Parathyroid adenoma (tissue), 2 donors: ENCODE data around the gene SBF2.
A peak's percentile ranks its signal among the peaks of the same experiment; 100 is the strongest.

ENCODE experiments used
- H2AFZ ChIP-seq: fragments of 300-600 bp; sonication (generic); one replicate; pipeline ENCODE4 v1.7.0; 2017; ENCODE audit warnings: antibody characterized with exemption, mild to moderate bottlenecking
- H3K27ac ChIP-seq: fragments of 300-600 bp; sonication (generic); one replicate; pipeline ENCODE4 v1.7.0; 2017
- H3K27me3 ChIP-seq: fragments of 300-600 bp; sonication (generic); one replicate; pipeline ENCODE4 v1.7.0; 2017; ENCODE audit warnings: low read length; ENCODE audit not compliant: control insufficient read depth, insufficient read depth
- H3K36me3 ChIP-seq: fragments of 300-600 bp; sonication (generic); one replicate; pipeline ENCODE4 v1.7.0; 2017; ENCODE audit warnings: low read length; ENCODE audit not compliant: control insufficient read depth, insufficient read depth
- H3K4me1 ChIP-seq: fragments of 300-600 bp; sonication (generic); one replicate; pipeline ENCODE4 v1.7.0; 2017; ENCODE audit warnings: control low read depth
- H3K4me2 ChIP-seq: fragments of 300-600 bp; sonication (generic); one replicate; pipeline ENCODE4 v1.7.0; 2017; ENCODE audit warnings: low read length
- H3K4me3 ChIP-seq: fragments of 300-600 bp; sonication (generic); one replicate; pipeline ENCODE4 v1.7.0; 2017; ENCODE audit warnings: low read depth, low read length
- H3K79me2 ChIP-seq: fragments of 300-600 bp; sonication (generic); one replicate; pipeline ENCODE4 v1.7.0; 2017; ENCODE audit warnings: control low read depth
- H3K9ac ChIP-seq: fragments of 300-600 bp; sonication (generic); one replicate; pipeline ENCODE4 v1.7.0; 2017; ENCODE audit warnings: mild to moderate bottlenecking
- H3K9me3 ChIP-seq: fragments of 300-600 bp; sonication (generic); one replicate; pipeline ENCODE4 v1.7.0; 2017; ENCODE audit warnings: low read length; ENCODE audit not compliant: control insufficient read depth
- TF ChIP-seq, protein P1 (sequence below): fragments of 300-600 bp; sonication (generic); IDR thresholded peaks from one replicate; pipeline ENCODE4 v1.7.0; 2017; ENCODE audit warnings: antibody characterized with exemption, mild to moderate bottlenecking
- donor health status: primary hyperparathyroidism.

SBF2 gene

GRCh38 chr11:10308201-10308954, 14.4 kb upstream of the SBF2 start:
- TF ChIP-seq, protein P1, sequence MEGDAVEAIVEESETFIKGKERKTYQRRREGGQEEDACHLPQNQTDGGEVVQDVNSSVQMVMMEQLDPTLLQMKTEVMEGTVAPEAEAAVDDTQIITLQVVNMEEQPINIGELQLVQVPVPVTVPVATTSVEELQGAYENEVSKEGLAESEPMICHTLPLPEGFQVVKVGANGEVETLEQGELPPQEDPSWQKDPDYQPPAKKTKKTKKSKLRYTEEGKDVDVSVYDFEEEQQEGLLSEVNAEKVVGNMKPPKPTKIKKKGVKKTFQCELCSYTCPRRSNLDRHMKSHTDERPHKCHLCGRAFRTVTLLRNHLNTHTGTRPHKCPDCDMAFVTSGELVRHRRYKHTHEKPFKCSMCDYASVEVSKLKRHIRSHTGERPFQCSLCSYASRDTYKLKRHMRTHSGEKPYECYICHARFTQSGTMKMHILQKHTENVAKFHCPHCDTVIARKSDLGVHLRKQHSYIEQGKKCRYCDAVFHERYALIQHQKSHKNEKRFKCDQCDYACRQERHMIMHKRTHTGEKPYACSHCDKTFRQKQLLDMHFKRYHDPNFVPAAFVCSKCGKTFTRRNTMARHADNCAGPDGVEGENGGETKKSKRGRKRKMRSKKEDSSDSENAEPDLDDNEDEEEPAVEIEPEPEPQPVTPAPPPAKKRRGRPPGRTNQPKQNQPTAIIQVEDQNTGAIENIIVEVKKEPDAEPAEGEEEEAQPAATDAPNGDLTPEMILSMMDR: no peak
- H2AFZ ChIP-seq: peak overlapping the region; percentile 66
- H3K4me3 ChIP-seq: peak overlapping the region; percentile 79
- H3K4me2 ChIP-seq: peak overlapping the region; percentile 94
- peaks cover 8% of the 10 kb centered on the region for H3K4me1 ChIP-seq
- H3K9ac ChIP-seq: no peak overlapping the region
- no peaks in the 10 kb centered on the region for H3K9me3 ChIP-seq
- H3K27ac ChIP-seq: peak overlapping the region; percentile 99
- no peaks in the 10 kb centered on the region for H3K27me3 ChIP-seq
- no peaks in the 10 kb centered on the region for H3K36me3 ChIP-seq
- H3K79me2 ChIP-seq: no peaks in the 10 kb centered on the region

GRCh38 chr11:10307400-10308200, 13.6 kb upstream of the SBF2 start:
- H3K4me2 ChIP-seq: peak overlapping the region; percentile 94
- TF ChIP-seq, protein P1: peak; percentile 93
- H3K79me2 ChIP-seq: no peaks in the 10 kb centered on the region
- H3K4me1 ChIP-seq: peaks cover 8% of the 10 kb centered on the region
- peak overlapping the region; percentile 69 for H3K9ac ChIP-seq
- no peaks in the 10 kb centered on the region for H3K27me3 ChIP-seq
- no peaks in the 10 kb centered on the region for H3K36me3 ChIP-seq
- H3K4me3 ChIP-seq: peak overlapping the region; percentile 79
- H3K27ac ChIP-seq: peak overlapping the region; percentile 99
- no peaks in the 10 kb centered on the region for H3K9me3 ChIP-seq
- H2AFZ ChIP-seq: peak overlapping the region; percentile 66

GRCh38 chr11:10307022-10307399, 13.0 kb upstream of the SBF2 start:
- no peaks in the 10 kb centered on the region for H3K27me3 ChIP-seq
- H3K9ac ChIP-seq: peak overlapping the region; percentile 84
- peak overlapping the region; percentile 79 for H3K4me3 ChIP-seq
- H3K4me2 ChIP-seq: peak overlapping the region; percentile 94
- H3K4me1 ChIP-seq: peaks cover 8% of the 10 kb centered on the region
- H2AFZ ChIP-seq: peak overlapping the region; percentile 66
- H3K9me3 ChIP-seq: no peaks in the 10 kb centered on the region
- H3K79me2 ChIP-seq: no peaks in the 10 kb centered on the region
- H3K27ac ChIP-seq: peak overlapping the region; percentile 99
- no peaks in the 10 kb centered on the region for H3K36me3 ChIP-seq
- TF ChIP-seq, protein P1: no peak

GRCh38 chr11:10305964-10306918, 12.2 kb upstream of the SBF2 start:
- TF ChIP-seq, protein P1: no peak
- H3K27me3 ChIP-seq: no peaks in the 10 kb centered on the region
- H3K36me3 ChIP-seq: no peaks in the 10 kb centered on the region

More at GRCh38 chr11:10305964-10306918, 12.2 kb upstream of the SBF2 start:
- Histone ChIP-seq H3K79me2 (no peaks in the 10 kb centered on the region), H3K4me3 (peak overlapping the region; percentile 79), H3K4me2 (peak overlapping the region; percentile 94), H3K4me1 (peaks cover 10% of the 10 kb centered on the region), H3K9ac (peak overlapping the region; percentile 91), H2AFZ (no peak overlapping the region), H3K9me3 (no peaks in the 10 kb centered on the region), H3K27ac (peak overlapping the region; percentile 99)
